HL-60/S4 (cell line): Measurements from ENCODE around the gene REG4.
"Not testable (repeated sequence)": the region's sequence is repeated elsewhere in the genome, so short reads cannot be mapped to it uniquely, and the experiment has no call there.

Experiments used
- in situ Hi-C: fragments of 300-500 bp; cut with MboI; formaldehyde crosslinking; loops from 2 replicates; pipeline ENCODE4 v1.14.3; 2022; ENCODE audit warnings: low sequenced_read_pairs

The REG4 gene

DNA sequence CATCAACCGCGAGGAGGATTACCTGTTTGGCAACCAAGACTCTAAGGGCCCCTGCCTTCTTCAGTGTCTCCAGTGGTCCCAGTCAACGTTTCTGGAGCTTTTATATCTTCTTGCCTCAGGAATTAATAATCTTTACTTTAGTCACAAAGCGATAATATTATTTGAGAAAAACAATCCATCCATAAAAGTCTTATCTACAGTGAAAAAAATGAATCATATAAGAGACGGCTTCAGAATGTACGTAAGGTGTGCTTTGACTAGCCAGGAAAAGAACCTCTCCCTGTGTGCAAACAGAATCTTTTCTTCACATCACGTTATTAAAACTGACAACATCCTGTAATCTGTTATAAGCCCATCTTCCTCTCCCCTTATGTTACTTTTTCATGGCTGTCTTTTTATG, at the start of gene REG4:
Gene REG4 (minus strand): TSS at position 74 of the 400 bp plus-strand sequence. CDS start 2,691 bp downstream, outside the sequence.
- in situ Hi-C loops, result no loop called here

DNA sequence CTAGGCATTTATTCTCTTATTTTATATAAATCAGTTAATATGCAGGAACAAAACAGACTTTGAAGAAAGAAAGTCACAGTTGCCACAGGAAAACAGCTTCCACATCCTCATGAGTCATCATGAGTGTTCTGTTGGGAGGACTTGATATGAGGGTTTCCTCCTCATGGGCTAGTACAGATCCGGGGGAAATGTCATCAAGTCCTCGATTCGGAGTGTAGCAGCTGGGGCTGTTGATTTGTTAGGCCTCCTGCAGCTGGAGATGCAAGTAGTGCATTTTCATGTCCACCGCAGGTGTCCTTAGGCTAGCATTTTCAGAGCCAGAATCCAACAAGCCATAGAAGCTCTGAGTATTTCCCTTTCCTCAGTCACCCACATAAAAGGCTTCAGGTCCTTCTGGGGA, 48.4 kb upstream of the REG4 start:
- in situ Hi-C loops, result no loop called here

- in situ Hi-C loops, result not testable (repeated sequence)
Observed at GRCh38 chr1:119858556-119859214, 47.4 kb upstream of the REG4 start.

- in situ Hi-C loops, result no loop called here
Observed at GRCh38 chr1:119858126-119858525, 46.9 kb upstream of the REG4 start.

- in situ Hi-C loops, result no loop called here
Observed at GRCh38 chr1:119853155-119853554, 41.9 kb upstream of the REG4 start.

GRCh38 chr1:119844206-119844605, 32.9 kb upstream of the REG4 start:
- in situ Hi-C loops, result not testable (repeated sequence)

GRCh38 chr1:119841306-119841705, 30.0 kb upstream of the REG4 start:
- in situ Hi-C loops, result no loop called here

GRCh38 chr1:119840745-119841144, 29.5 kb upstream of the REG4 start:
- in situ Hi-C loops, result no loop called here

GRCh38 chr1:119838236-119838635, 27.0 kb upstream of the REG4 start:
- in situ Hi-C loops, result no loop called here

- in situ Hi-C loops, result no loop called here
Observed at GRCh38 chr1:119834990-119835389, 23.7 kb upstream of the REG4 start.

GRCh38 chr1:119831027-119831426, 19.8 kb upstream of the REG4 start:
- in situ Hi-C loops, result no loop called here

DNA sequence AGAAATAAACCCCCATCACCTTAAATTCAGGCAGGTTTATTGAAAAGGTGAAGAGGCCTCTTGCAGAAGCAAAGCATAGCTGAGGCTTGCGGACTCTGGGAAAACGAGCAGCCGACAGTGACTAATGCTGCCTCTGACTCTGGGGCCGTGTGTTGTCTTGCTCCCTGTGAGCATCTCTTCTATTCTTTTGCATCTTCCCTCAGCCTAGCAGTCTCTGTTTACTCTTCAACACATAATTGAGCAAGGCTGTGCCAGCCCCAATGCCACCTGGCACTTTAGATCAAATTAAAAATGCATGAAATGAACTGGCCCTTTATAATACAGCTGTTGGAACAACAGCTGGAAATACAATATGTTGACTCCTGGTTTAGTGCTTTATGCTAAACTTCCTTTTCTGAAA, 18.4 kb upstream of the REG4 start:
- in situ Hi-C loops, result no loop called here

GRCh38 chr1:119829006-119829405, 17.7 kb upstream of the REG4 start:
- in situ Hi-C loops, result not testable (repeated sequence)

- in situ Hi-C loops, result no loop called here
Observed at GRCh38 chr1:119828266-119828665, 17.0 kb upstream of the REG4 start.

DNA sequence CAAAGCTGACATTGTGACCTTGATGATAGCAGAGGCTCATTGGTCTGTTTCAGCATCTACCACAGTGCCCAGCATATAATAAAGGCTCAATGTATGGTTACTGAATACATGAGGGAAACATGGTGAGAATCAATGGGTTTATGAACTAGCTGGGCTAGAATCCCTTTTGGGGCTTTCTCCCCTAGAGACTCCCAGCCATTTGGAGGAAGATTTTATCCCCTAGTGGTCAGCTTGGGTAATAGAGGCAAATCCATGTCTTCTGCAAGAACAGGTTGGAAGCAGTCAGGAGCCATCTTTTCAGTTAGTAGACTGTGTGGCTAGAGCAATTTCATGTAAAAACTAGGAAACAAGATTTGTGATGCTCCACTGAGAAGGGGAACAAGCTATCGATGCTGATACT, 15.8 kb upstream of the REG4 start:
- in situ Hi-C loops, result no loop called here

GRCh38 chr1:119822406-119822805, 11.1 kb upstream of the REG4 start:
- in situ Hi-C loops, result no loop called here

- in situ Hi-C loops, result no loop called here
Observed at GRCh38 chr1:119818181-119818580, 6.9 kb upstream of the REG4 start.

GRCh38 chr1:119816407-119816806, 5.1 kb upstream of the REG4 start:
- in situ Hi-C loops, result no loop called here

GRCh38 chr1:119815928-119816327, 4.7 kb upstream of the REG4 start:
- in situ Hi-C loops, result no loop called here

GRCh38 chr1:119815361-119815760, 4.1 kb upstream of the REG4 start:
- in situ Hi-C loops, result no loop called here

DNA sequence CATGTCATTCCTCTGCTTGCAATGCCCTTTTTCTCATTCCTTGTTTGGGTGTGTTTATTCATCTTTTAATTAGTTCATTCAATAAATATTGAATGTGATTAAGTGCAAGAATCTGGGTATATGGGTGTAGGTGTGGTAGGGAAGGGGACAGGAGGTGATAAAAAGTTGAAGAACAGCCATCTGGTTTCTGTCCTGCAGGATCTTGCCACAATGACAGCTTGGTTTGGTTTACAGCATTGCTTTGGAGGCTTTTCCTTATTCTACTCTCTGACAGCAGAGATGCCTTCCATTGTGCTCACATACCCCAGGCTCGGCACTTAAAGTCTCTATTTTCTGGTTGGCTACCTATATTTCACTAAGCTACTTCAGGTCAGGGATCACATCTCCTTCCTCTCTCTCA, 3.0 kb upstream of the REG4 start:
- in situ Hi-C loops, result no loop called here

GRCh38 chr1:119811985-119812557, 811 bp upstream of the REG4 start:
- in situ Hi-C loops, result no loop called here
